OCI-LY1 (cell line): ENCODE measurements around the gene C1QB.

Experiments
- H2AFZ ChIP-seq: fragments of 200-600 bp; sonication (generic), shearing (Covaris generic); 2 replicates; pipeline ENCODE4 v1.6.0; 2014; ENCODE audit warnings: antibody characterized with exemption, mild to moderate bottlenecking, low read length
- H3F3A ChIP-seq: fragments of 200-600 bp; sonication (generic), shearing (Covaris generic); 2 replicates; pipeline ENCODE4 v1.6.0; 2014; ENCODE audit warnings: mild to moderate bottlenecking, antibody characterized with exemption, low read length, moderate library complexity; ENCODE audit not compliant: insufficient read depth
- H3K27ac ChIP-seq: fragments of 200-600 bp; sonication (generic); 2 replicates; pipeline ENCODE4 v1.5.1; 2014; ENCODE audit warnings: low read length, mixed run types, mild to moderate bottlenecking, low read depth; ENCODE audit not compliant: poor library complexity, severe bottlenecking
- H3K27me3 ChIP-seq: fragments of 200-600 bp; sonication (generic); 2 replicates; pipeline ENCODE4 v1.6.0; 2014; ENCODE audit warnings: antibody characterized with exemption, mild to moderate bottlenecking, low read length, moderate library complexity; ENCODE audit not compliant: insufficient read depth
- H3K36me3 ChIP-seq: fragments of 200-600 bp; sonication (generic); 2 replicates; pipeline ENCODE4 v1.6.1; 2014; ENCODE audit warnings: mild to moderate bottlenecking, antibody characterized with exemption, low read length, moderate library complexity, mixed read lengths; ENCODE audit not compliant: insufficient read depth
- H3K4me1 ChIP-seq: fragments of 200-600 bp; sonication (generic); 2 replicates; pipeline ENCODE4 v1.5.1; 2014; ENCODE audit warnings: mild to moderate bottlenecking, low read length, moderate library complexity; ENCODE audit not compliant: insufficient read depth, severe bottlenecking
- H3K4me2 ChIP-seq: fragments of 200-600 bp; sonication (generic), shearing (Covaris generic); 2 replicates; pipeline ENCODE4 v1.6.1; 2014; ENCODE audit warnings: low read length
- H3K4me3 ChIP-seq: fragments of 200-600 bp; sonication (generic); 2 replicates; pipeline ENCODE4 v1.5.1; 2014; ENCODE audit warnings: low read length, low read depth, mild to moderate bottlenecking, mixed read lengths; ENCODE audit not compliant: poor library complexity, severe bottlenecking
- H3K79me2 ChIP-seq: fragments of 200-600 bp; shearing (Covaris generic); 2 replicates; pipeline ENCODE4 v1.6.1; 2016; ENCODE audit warnings: mixed run types, low read length, mixed read lengths; ENCODE audit not compliant: insufficient read depth
- H3K9ac ChIP-seq: fragments of 200-600 bp; sonication (generic), shearing (Covaris generic); 2 replicates; pipeline ENCODE4 v1.6.1; 2014; ENCODE audit warnings: mild to moderate bottlenecking, low read length, mixed read lengths
- H3K9me2 ChIP-seq: fragments of 200-600 bp; sonication (generic), shearing (Covaris generic); 2 replicates; pipeline ENCODE4 v1.6.1; 2014; ENCODE audit warnings: low read depth, mild to moderate bottlenecking, low read length, mixed read lengths
- H3K9me3 ChIP-seq: fragments of 200-600 bp; shearing (Covaris generic); 2 replicates; pipeline ENCODE4 v1.6.1; 2014; ENCODE audit warnings: low read length, mixed read lengths
- H4K20me1 ChIP-seq: fragments of 200-600 bp; sonication (generic), shearing (Covaris generic); 2 replicates; pipeline ENCODE4 v1.6.0; 2016; ENCODE audit warnings: mild to moderate bottlenecking, low read length; ENCODE audit not compliant: insufficient read depth
- CTCF ChIP-seq: fragments of 200-600 bp; sonication (generic), shearing (Covaris generic); IDR thresholded peaks from 2 replicates; pipeline ENCODE4 v1.5.1; 2017; ENCODE audit warnings: mild to moderate bottlenecking, antibody characterized with exemption, low read length, moderate library complexity, mixed read lengths
- EZH2 ChIP-seq: fragments of 200-600 bp; sonication (generic), shearing (Covaris generic); IDR thresholded peaks from 2 replicates; pipeline ENCODE4 v1.8.0; 2017; ENCODE audit warnings: borderline replicate concordance, mixed run types, mild to moderate bottlenecking, antibody characterized with exemption, low read length, moderate library complexity, mixed read lengths

Gene C1QB

GRCh38 chr1:22694172-22694571 is 41.1 kb downstream of the C1QB start:
- H3F3A ChIP-seq: no peaks in the 10 kb centered on the region
- H4K20me1 ChIP-seq: no peaks in the 10 kb centered on the region
- no peak overlapping the region for H3K4me2 ChIP-seq
- H2AFZ ChIP-seq: no peak overlapping the region
- no peaks in the 10 kb centered on the region for H3K9me2 ChIP-seq
- no peak overlapping the region for H3K9ac ChIP-seq
- H3K27ac ChIP-seq: no peak overlapping the region
- no peaks in the 10 kb centered on the region for H3K79me2 ChIP-seq
- H3K27me3 ChIP-seq: no peaks in the 10 kb centered on the region
- TF ChIP-seq CTCF: no peak
- TF ChIP-seq EZH2: no peak
- H3K36me3 ChIP-seq: no peaks in the 10 kb centered on the region
- H3K4me1 ChIP-seq: no peaks in the 10 kb centered on the region
- H3K9me3 ChIP-seq: no peaks in the 10 kb centered on the region
- no peak overlapping the region for H3K4me3 ChIP-seq

- H3K4me2 ChIP-seq: no peak overlapping the region
- H3F3A ChIP-seq: no peaks in the 10 kb centered on the region
- H2AFZ ChIP-seq: no peak overlapping the region
- no peak for TF ChIP-seq CTCF
- no peak for TF ChIP-seq EZH2
- H3K27ac ChIP-seq: no peak overlapping the region
- no peaks in the 10 kb centered on the region for H3K4me1 ChIP-seq
- H3K9me3 ChIP-seq: no peaks in the 10 kb centered on the region
- H3K79me2 ChIP-seq: no peaks in the 10 kb centered on the region
- H3K4me3 ChIP-seq: no peak overlapping the region
- H3K9ac ChIP-seq: no peak overlapping the region
- no peaks in the 10 kb centered on the region for H3K36me3 ChIP-seq
- 0 out of 2 replicates have a peak, but pooled peaks cover 3% of the 10 kb centered on the region for H3K27me3 ChIP-seq
- H3K9me2 ChIP-seq: no peaks in the 10 kb centered on the region
- H4K20me1 ChIP-seq: no peaks in the 10 kb centered on the region
Observed at GRCh38 chr1:22696610-22697009, 43.6 kb downstream of the C1QB start.

- TF ChIP-seq EZH2 (no peak), CTCF (no peak)
- H2AFZ ChIP-seq: no peak overlapping the region
- 0 out of 2 replicates have a peak, but pooled peaks cover 3% of the 10 kb centered on the region for H3K27me3 ChIP-seq
- no peaks in the 10 kb centered on the region for H4K20me1 ChIP-seq
- no peaks in the 10 kb centered on the region for H3K9me3 ChIP-seq
- H3F3A ChIP-seq: no peaks in the 10 kb centered on the region
- H3K9ac ChIP-seq: no peak overlapping the region
- no peaks in the 10 kb centered on the region for H3K9me2 ChIP-seq
- H3K27ac ChIP-seq: no peak overlapping the region
- no peaks in the 10 kb centered on the region for H3K4me1 ChIP-seq
- H3K4me3 ChIP-seq: no peak overlapping the region
- no peaks in the 10 kb centered on the region for H3K79me2 ChIP-seq
- H3K4me2 ChIP-seq: no peak overlapping the region
- H3K36me3 ChIP-seq: no peaks in the 10 kb centered on the region
Observed at GRCh38 chr1:22697980-22698379, 44.9 kb downstream of the C1QB start.
